ENCODE data around the gene RPS15. TPM values are rescaled to one million over a fixed set of nuclear protein-coding genes. Genes with fewer than 3 reads are reported as not detected.
"Not testable (repeated sequence)": the region's sequence is repeated elsewhere in the genome, so short reads cannot be mapped to it uniquely, and the experiment has no call there.

Gene RPS15
- total RNA-seq, 2 donors from 2014 or later, result 2,008 to 2,166 TPM

GRCh38 chr19:1417145-1417544 lies 21.1 kb upstream of the RPS15 start:
- Histone ChIP-seq H3K27ac (peak overlapping the region; percentile 25 to 98 (median 94)), H3K36me3 (replicated peaks in 1 of 2; ENCODE audit: insufficient read depth in 1 of 2, low read depth in 2 of 2) (peaks cover 15 to 22% of the 10 kb centered on the region in 2 donors), H3K4me1 (peaks cover 70% of the 10 kb centered on the region), H3K9me3 (no peaks in the 10 kb centered on the region), H3K4me3 (no peak overlapping the region), H3K27me3 (no peaks in the 10 kb centered on the region)
- no peak for ATAC-seq
- 68 to 78% methylated on average over 21 of the region's 21 CpGs for WGBS, 2 donors
- TF ChIP-seq CTCF (IDR thresholded peaks at IDR 0.05) (no peak), POLR2A (IDR thresholded peaks at IDR 0.05) (no peak)
- intact Hi-C loops (cut with DNase I), result no loop called here
- DNase-seq, result peak in 1 of 4 donors; percentile 47

GRCh38 chr19:1417681-1418495 lies 20.3 kb upstream of the RPS15 start:
- no peak for TF ChIP-seq POLR2A (IDR thresholded peaks at IDR 0.05)
- no peak for TF ChIP-seq CTCF (IDR thresholded peaks at IDR 0.05)
- Histone ChIP-seq H3K27me3 (no peaks in the 10 kb centered on the region), H3K9me3 (no peaks in the 10 kb centered on the region), H3K4me3 (no peak overlapping the region), H3K4me1 (peaks cover 63% of the 10 kb centered on the region), H3K27ac (peak overlapping the region; percentile 25 to 98 (median 94)), H3K36me3 (replicated peaks in 1 of 2; ENCODE audit: insufficient read depth in 1 of 2, low read depth in 2 of 2) (peaks cover 15 to 29% of the 10 kb centered on the region in 2 donors)
- WGBS, 2 donors, result 42 to 64% methylated on average over 27 to 30 of the region's 30 CpGs
- DNase-seq (no peak), ATAC-seq (no peak)
- intact Hi-C loops (cut with DNase I), result no loop called here

DNA sequence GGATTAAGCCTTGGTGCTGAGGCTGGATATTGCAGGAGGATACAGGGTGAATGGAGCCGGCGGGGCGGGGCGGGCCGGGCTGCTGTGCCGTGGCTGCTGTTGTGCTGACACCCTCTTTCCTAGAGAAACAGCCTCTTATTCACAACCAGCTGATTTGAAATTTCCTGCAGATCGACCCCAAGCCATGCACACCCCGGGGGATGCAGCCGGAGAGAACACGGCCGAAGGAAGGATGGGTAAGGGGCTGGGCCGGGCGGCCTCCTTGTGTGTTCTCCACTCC lies 19.8 kb upstream of the RPS15 start:
- peaks cover 57% of the 10 kb centered on the region for H3K4me1 ChIP-seq
- TF ChIP-seq CTCF (IDR thresholded peaks at IDR 0.05), result no peak
- TF ChIP-seq POLR2A (IDR thresholded peaks at IDR 0.05), result no peak
- H3K27ac ChIP-seq, result peak overlapping the region in 1 of 4 donors; percentile 95
- intact Hi-C loops (cut with DNase I), result no loop called here
- H3K36me3 ChIP-seq (replicated peaks in 1 of 2; ENCODE audit: insufficient read depth in 1 of 2, low read depth in 2 of 2), result peaks cover 15 to 32% of the 10 kb centered on the region in 2 donors
- H3K27me3 ChIP-seq, result no peaks in the 10 kb centered on the region
- no peak for DNase-seq
- H3K4me3 ChIP-seq, result no peak overlapping the region
- WGBS, 2 donors, result 79 to 89% methylated on average over 13 of the region's 13 CpGs
- H3K9me3 ChIP-seq, result no peaks in the 10 kb centered on the region
- ATAC-seq, result no peak

GRCh38 chr19:1418951-1419738 lies 19.1 kb upstream of the RPS15 start:
- 85 to 90% methylated on average over 17 to 21 of the region's 21 CpGs for WGBS, 2 donors

DNA sequence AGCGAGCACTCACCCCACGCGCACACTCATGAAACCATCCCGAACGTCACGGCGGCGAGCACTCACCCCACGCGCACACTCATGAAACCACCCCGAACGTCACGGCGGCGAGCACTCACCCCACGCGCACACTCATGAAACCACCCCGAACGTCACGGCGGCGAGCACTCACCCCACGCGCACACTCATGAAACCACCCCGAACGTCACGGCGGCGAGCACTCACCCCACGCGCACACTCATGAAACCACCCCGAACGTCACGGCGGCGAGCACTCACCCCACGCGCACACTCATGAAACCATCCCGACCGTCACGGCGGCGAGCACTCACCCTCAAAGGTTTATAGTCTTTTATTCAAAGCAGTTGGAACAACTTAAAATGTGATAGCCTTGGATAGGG lies 18.1 kb upstream of the RPS15 start:
- intact Hi-C loops (cut with DNase I); H3K27me3 ChIP-seq; ATAC-seq; H3K9me3 ChIP-seq; DNase-seq; H3K27ac ChIP-seq; H3K4me3 ChIP-seq: not testable (repeated sequence)
- WGBS, 2 donors, result 94 to 96% methylated on average over 13 to 24 of the region's 43 CpGs
- Histone ChIP-seq H3K4me1 (peaks cover 42% of the 10 kb centered on the region), H3K36me3 (replicated peaks in 1 of 2; ENCODE audit: insufficient read depth in 1 of 2, low read depth in 2 of 2) (peaks cover 15 to 35% of the 10 kb centered on the region in 2 donors)

More at GRCh38 chr19:1418951-1419738, 19.1 kb upstream of the RPS15 start:
- Histone ChIP-seq H3K9me3 (no peaks in the 10 kb centered on the region), H3K4me3 (no peak overlapping the region), H3K27me3 (no peaks in the 10 kb centered on the region), H3K27ac (peak overlapping the region in 1 of 4 donors; percentile 95), H3K4me1 (peaks cover 50% of the 10 kb centered on the region), H3K36me3 (replicated peaks in 1 of 2; ENCODE audit: insufficient read depth in 1 of 2, low read depth in 2 of 2) (peaks cover 15 to 34% of the 10 kb centered on the region in 2 donors)
- no peak for DNase-seq
- ATAC-seq, result no peak
- TF ChIP-seq POLR2A (IDR thresholded peaks at IDR 0.05), result no peak
- TF ChIP-seq CTCF (IDR thresholded peaks at IDR 0.05), result no peak
- intact Hi-C loops (cut with DNase I), result no loop called here

All from body of pancreas (tissue), 4 donors.